NCI-H1048 (cell line): Measurements from ENCODE around the gene PRKCA.

Source experiments
- DNase-seq: peaks from one replicate; lab custom pipeline; 2025; lab: John Stamatoyannopoulos, UW

PRKCA gene

GRCh38 chr17:66839616-66840015 lies 537.2 kb downstream of the PRKCA start:
- DNase-seq, result no peak

- DNase-seq, result no peak
These were observed 537.6 kb downstream of the PRKCA start for GRCh38 chr17:66840061-66840460.

GRCh38 chr17:66841328-66841727 lies 538.9 kb downstream of the PRKCA start:
- DNase-seq, result no peak

GRCh38 chr17:66841744-66842143 lies 539.3 kb downstream of the PRKCA start:
- DNase-seq, result no peak

GRCh38 chr17:66842505-66842904 lies 540.1 kb downstream of the PRKCA start:
- DNase-seq, result no peak

- no peak for DNase-seq
These were observed 540.5 kb downstream of the PRKCA start for GRCh38 chr17:66842959-66843358.

- DNase-seq, result no peak
These were observed 541.2 kb downstream of the PRKCA start for GRCh38 chr17:66843627-66844026.

- no peak for DNase-seq
These were observed 545.3 kb downstream of the PRKCA start for GRCh38 chr17:66847704-66848103.

- no peak for DNase-seq
These were observed 546.1 kb downstream of the PRKCA start for GRCh38 chr17:66848496-66848895.

- DNase-seq, result no peak
These were observed 546.7 kb downstream of the PRKCA start for GRCh38 chr17:66849032-66849655.

- no peak for DNase-seq
These were observed 547.6 kb downstream of the PRKCA start for GRCh38 chr17:66849851-66850580.

- no peak for DNase-seq
These were observed 548.3 kb downstream of the PRKCA start for GRCh38 chr17:66850692-66851091.

- DNase-seq, result no peak
These were observed 552.8 kb downstream of the PRKCA start for GRCh38 chr17:66855204-66855603.

GRCh38 chr17:66858226-66859083 lies 556.0 kb downstream of the PRKCA start:
- no peak for DNase-seq

- no peak for DNase-seq
These were observed 556.9 kb downstream of the PRKCA start for GRCh38 chr17:66859353-66859752.

- DNase-seq, result no peak
These were observed 557.8 kb downstream of the PRKCA start for GRCh38 chr17:66860204-66860603.
